ENCODE data around the gene FRS2. TPM values are rescaled to one million over a fixed set of nuclear protein-coding genes. Genes with fewer than 3 reads are reported as not detected.
A peak's percentile ranks its signal among the peaks of the same experiment; 100 is the strongest.

The FRS2 gene
- total RNA-seq, 4 donors from 2014 or later, result 27.4 to 159 (median 65.4) TPM

DNA sequence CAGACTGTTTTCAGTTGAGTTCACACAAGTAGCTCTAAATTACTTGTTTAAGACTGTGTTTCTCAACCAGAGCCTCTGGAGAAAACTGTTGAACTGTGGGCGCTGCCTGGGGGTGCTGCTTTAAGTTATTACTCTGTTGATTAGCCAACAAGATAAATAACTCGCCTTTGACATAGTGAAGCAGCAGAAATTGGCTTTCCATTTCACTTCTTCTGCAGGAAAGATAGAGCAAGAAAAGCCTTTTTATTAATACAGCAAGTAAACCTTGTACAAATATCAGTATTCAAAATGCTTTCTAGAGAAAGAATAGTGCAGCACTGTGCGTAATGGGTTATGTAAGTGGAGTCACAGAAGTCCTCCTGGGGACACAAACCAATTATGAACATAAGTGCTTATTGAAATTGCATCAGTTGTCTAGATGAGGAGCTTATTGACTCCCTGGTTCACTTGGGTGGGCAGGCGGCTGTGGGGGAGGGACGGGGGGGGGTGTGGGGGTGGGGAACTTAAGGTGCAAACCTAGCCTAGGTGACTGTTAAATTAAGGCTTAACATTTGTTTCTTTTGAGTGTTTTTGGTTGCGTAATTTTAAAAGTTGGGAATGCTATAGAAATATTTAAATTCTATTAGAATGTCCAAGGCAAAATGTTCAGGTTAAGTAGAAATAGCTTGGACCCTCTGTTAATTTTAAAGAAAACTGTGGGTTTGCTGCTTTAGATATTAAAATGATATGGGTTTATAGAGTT lies 6.3 kb downstream of the FRS2 start:
- H3K9me3 ChIP-seq, result no peaks in the 10 kb centered on the region

GRCh38 chr12:69479675-69480074 lies 9.5 kb downstream of the FRS2 start:
- Histone ChIP-seq H3K36me3 (no peaks in the 10 kb centered on the region), H3K4me3 (no peak overlapping the region), H3K27me3 (no peaks in the 10 kb centered on the region), H3K27ac (no peak overlapping the region), H3K4me1 (peaks cover 0 to 12% of the 10 kb centered on the region in 2 donors), H3K9me3 (no peaks in the 10 kb centered on the region)
- DNase-seq, result no peak
- TF ChIP-seq POLR2A (IDR thresholded peaks at IDR 0.05) (no peak), CTCF (IDR thresholded peaks at IDR 0.05) (no peak)
- intact Hi-C loops (cut with DNase I; ENCODE audit: low total_unique reads), result loop anchor here (10.0 kb wide), 1 partner anchor 105 kb away; the partner anchor contains the start of gene CCT2

More for the DNA sequence above, 6.3 kb downstream of the FRS2 start:
- TF ChIP-seq CTCF (IDR thresholded peaks at IDR 0.05) (no peak), POLR2A (IDR thresholded peaks at IDR 0.05) (no peak)
- intact Hi-C loops (cut with DNase I; ENCODE audit: low total_unique reads), result loop anchor here (10.0 kb wide), 1 partner anchor 108 kb away; the partner anchor contains the start of gene CCT2
- Histone ChIP-seq H3K4me3 (no peak overlapping the region), H3K27me3 (no peaks in the 10 kb centered on the region), H3K36me3 (no peaks in the 10 kb centered on the region), H3K27ac (peak overlapping the region; percentile 50 to 76), H3K4me1 (peaks cover 0 to 13% of the 10 kb centered on the region in 2 donors)
- no peak for DNase-seq

GRCh38 chr12:69480698-69481097 lies 10.5 kb downstream of the FRS2 start:
- no peaks in the 10 kb centered on the region for H3K36me3 ChIP-seq
- intact Hi-C loops (cut with DNase I; ENCODE audit: low total_unique reads), result no loop called here
- peaks cover 0 to 12% of the 10 kb centered on the region in 2 donors for H3K4me1 ChIP-seq
- no peak for DNase-seq
- no peak for TF ChIP-seq CTCF (IDR thresholded peaks at IDR 0.05)
- no peak for TF ChIP-seq POLR2A (IDR thresholded peaks at IDR 0.05)
- no peak overlapping the region for H3K27ac ChIP-seq
- H3K4me3 ChIP-seq, result no peak overlapping the region
- no peaks in the 10 kb centered on the region for H3K9me3 ChIP-seq
- no peaks in the 10 kb centered on the region for H3K27me3 ChIP-seq

GRCh38 chr12:69481133-69481532 lies 10.9 kb downstream of the FRS2 start:
- Histone ChIP-seq H3K27me3 (no peaks in the 10 kb centered on the region), H3K4me1 (peaks cover 0 to 12% of the 10 kb centered on the region in 2 donors), H3K36me3 (no peaks in the 10 kb centered on the region), H3K27ac (no peak overlapping the region), H3K9me3 (no peaks in the 10 kb centered on the region), H3K4me3 (no peak overlapping the region)
- DNase-seq, result no peak
- TF ChIP-seq POLR2A (IDR thresholded peaks at IDR 0.05) (no peak), CTCF (IDR thresholded peaks at IDR 0.05) (no peak)
- intact Hi-C loops (cut with DNase I; ENCODE audit: low total_unique reads), result no loop called here

DNA sequence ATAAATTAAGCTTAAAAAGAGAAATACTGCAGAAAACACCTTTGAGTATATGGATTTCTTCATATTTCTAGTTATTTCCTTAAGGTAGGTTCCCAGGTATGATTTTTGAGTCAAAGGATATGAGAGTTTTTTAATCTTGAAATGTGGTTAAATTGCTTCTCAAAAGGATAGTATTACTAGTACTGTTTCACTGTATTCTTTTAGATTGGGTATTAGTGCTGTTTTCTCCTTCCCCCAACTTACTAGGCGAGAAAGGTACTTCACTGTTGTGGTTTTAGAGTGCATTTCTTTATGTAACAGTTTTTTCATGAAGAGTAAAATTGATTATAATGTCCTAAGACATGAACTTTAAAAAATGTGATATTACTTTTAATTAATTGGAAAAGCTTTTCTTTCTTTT lies 13.5 kb downstream of the FRS2 start:
- Histone ChIP-seq H3K27me3 (no peaks in the 10 kb centered on the region), H3K4me1 (peaks cover 0 to 12% of the 10 kb centered on the region in 2 donors), H3K4me3 (no peak overlapping the region), H3K27ac (no peak overlapping the region), H3K9me3 (no peaks in the 10 kb centered on the region), H3K36me3 (no peaks in the 10 kb centered on the region)
- intact Hi-C loops (cut with DNase I; ENCODE audit: low total_unique reads), result no loop called here
- DNase-seq, result no peak
- TF ChIP-seq CTCF (IDR thresholded peaks at IDR 0.05), result no peak
- TF ChIP-seq POLR2A (IDR thresholded peaks at IDR 0.05), result no peak
